GM12878 (cell line): Measurements from ENCODE around the gene SMIM13.

Experiments used
- CTCF ChIP-seq, 3 experiments: IDR thresholded peaks in 2 of 3; conservative IDR thresholded peaks in 1 of 3; 2 replicates each; pipeline ENCODE4 v1.5.1; 2011; ENCODE audit warnings: low read depth in 3 of 3, low read length in 3 of 3, mild to moderate bottlenecking in 3 of 3, control low read depth in 2 of 3, moderate library complexity in 2 of 3, inconsistent platforms in 1 of 3, mixed read lengths in 1 of 3; ENCODE audit not compliant: control insufficient read depth in 2 of 3, insufficient read depth in 1 of 3; ENCODE audit errors: extremely low read depth in 1 of 3
- EZH2 ChIP-seq: IDR thresholded peaks from 2 replicates; pipeline ENCODE4 v1.6.1; 2012; ENCODE audit warnings: low read depth, mild to moderate bottlenecking, control low read depth, inconsistent platforms, low read length, borderline replicate concordance; ENCODE audit not compliant: control insufficient read depth
- JUND ChIP-seq: IDR thresholded peaks from 2 replicates; pipeline ENCODE4 v1.6.1; 2012; ENCODE audit warnings: low read depth, mild to moderate bottlenecking, low read length, improper control_type of control experiment, moderate library complexity
- NFIC ChIP-seq: IDR thresholded peaks from 2 replicates; pipeline ENCODE4 v1.6.1; 2012; ENCODE audit warnings: low read depth, mild to moderate bottlenecking, inconsistent platforms, low read length, moderate library complexity
- NFYB ChIP-seq: IDR thresholded peaks from 2 replicates; pipeline ENCODE4 v1.6.1; 2011; ENCODE audit warnings: low read depth, mild to moderate bottlenecking, low read length, improper control_type of control experiment, moderate library complexity; ENCODE audit not compliant: insufficient read depth
- POLR2AphosphoS5 ChIP-seq: IDR thresholded peaks from 2 replicates; pipeline ENCODE4 v1.6.1; 2011; ENCODE audit warnings: mild to moderate bottlenecking, low read length, inconsistent platforms
- REST ChIP-seq: IDR thresholded peaks from 2 replicates; pipeline ENCODE4 v1.6.1; 2012; ENCODE audit warnings: mild to moderate bottlenecking, low read depth, low read length
- SIN3A ChIP-seq: IDR thresholded peaks from 2 replicates; pipeline ENCODE4 v1.6.1; 2012; ENCODE audit warnings: low read depth, low read length, improper control_type of control experiment
- TCF12 ChIP-seq: IDR thresholded peaks from 2 replicates; pipeline ENCODE4 v1.6.1; 2011; ENCODE audit warnings: low read depth, mild to moderate bottlenecking, low read length
- USF1 ChIP-seq: IDR thresholded peaks from 2 replicates; pipeline ENCODE4 v1.6.1; 2011; ENCODE audit warnings: borderline replicate concordance, low read depth, mild to moderate bottlenecking, moderate library complexity, mixed read lengths, low read length; ENCODE audit not compliant: insufficient read depth; ENCODE audit errors: extremely low read length
- ZBTB33 ChIP-seq: fragments of 450-650 bp; IDR thresholded peaks from 2 replicates; pipeline ENCODE4 v1.6.1; 2017; ENCODE audit warnings: mild to moderate bottlenecking
- ZNF687 ChIP-seq: fragments of 450-650 bp; IDR thresholded peaks from 2 replicates; pipeline ENCODE4 v1.6.1; 2017; ENCODE audit warnings: mild to moderate bottlenecking, moderate library complexity

- no peak for TF ChIP-seq CTCF (IDR thresholded peaks at IDR 0.05 in 2 of 3, conservative IDR thresholded peaks at IDR 0.05 in 1 of 3; ENCODE audit: control insufficient read depth in 2 of 3, extremely low read depth in 1 of 3, insufficient read depth in 1 of 3, low read depth in 3 of 3, low read length in 3 of 3)
- no peak for TF ChIP-seq EZH2
- no peak for TF ChIP-seq ZBTB33
- no peak for TF ChIP-seq ZNF687
- TF ChIP-seq REST = no peak
- no peak for TF ChIP-seq SIN3A
- no peak for TF ChIP-seq TCF12
- no peak for TF ChIP-seq POLR2AphosphoS5
- no peak for TF ChIP-seq NFIC
- no peak for TF ChIP-seq NFYB
- TF ChIP-seq JUND = no peak
- no peak for TF ChIP-seq USF1
Measured at GRCh38 chr6:11151488-11151887, 57.9 kb downstream of the SMIM13 start.
